ENCODE data around the gene SMPDL3B. TPM values are rescaled to one million over a fixed set of nuclear protein-coding genes. Genes with fewer than 3 reads are reported as not detected.

SMPDL3B gene
- polyA plus RNA-seq, 1 donor from 2014 or later = not detected

DNA sequence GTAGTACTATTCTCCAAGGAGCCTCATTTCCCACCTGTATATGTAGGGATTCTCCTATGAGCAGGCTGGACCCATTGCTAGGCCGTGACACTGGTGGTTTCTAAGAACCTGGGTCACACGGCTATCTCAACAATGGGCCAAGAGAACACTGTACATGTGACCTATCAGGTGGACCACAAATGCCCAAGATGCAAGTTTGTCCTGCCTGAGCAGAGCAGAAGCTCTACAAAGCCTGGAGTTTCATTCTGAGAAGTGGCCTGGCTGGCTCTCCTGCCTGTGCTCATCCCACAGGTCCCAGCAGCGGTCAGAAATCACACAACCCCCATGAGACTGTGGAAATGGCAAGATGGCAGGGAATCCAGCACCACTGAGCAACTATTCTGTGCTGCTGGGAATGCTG, 45.3 kb upstream of the SMPDL3B start:
- H3K9ac ChIP-seq (ENCODE audit: low read length) = no peak overlapping the region
- TF ChIP-seq EP300 (conservative IDR thresholded peaks at IDR 0.05; ENCODE audit: poor library complexity, severe bottlenecking) = no peak
- no peak for TF ChIP-seq SMC3 (conservative IDR thresholded peaks at IDR 0.05; ENCODE audit: poor library complexity)
- TF ChIP-seq, protein P1, sequence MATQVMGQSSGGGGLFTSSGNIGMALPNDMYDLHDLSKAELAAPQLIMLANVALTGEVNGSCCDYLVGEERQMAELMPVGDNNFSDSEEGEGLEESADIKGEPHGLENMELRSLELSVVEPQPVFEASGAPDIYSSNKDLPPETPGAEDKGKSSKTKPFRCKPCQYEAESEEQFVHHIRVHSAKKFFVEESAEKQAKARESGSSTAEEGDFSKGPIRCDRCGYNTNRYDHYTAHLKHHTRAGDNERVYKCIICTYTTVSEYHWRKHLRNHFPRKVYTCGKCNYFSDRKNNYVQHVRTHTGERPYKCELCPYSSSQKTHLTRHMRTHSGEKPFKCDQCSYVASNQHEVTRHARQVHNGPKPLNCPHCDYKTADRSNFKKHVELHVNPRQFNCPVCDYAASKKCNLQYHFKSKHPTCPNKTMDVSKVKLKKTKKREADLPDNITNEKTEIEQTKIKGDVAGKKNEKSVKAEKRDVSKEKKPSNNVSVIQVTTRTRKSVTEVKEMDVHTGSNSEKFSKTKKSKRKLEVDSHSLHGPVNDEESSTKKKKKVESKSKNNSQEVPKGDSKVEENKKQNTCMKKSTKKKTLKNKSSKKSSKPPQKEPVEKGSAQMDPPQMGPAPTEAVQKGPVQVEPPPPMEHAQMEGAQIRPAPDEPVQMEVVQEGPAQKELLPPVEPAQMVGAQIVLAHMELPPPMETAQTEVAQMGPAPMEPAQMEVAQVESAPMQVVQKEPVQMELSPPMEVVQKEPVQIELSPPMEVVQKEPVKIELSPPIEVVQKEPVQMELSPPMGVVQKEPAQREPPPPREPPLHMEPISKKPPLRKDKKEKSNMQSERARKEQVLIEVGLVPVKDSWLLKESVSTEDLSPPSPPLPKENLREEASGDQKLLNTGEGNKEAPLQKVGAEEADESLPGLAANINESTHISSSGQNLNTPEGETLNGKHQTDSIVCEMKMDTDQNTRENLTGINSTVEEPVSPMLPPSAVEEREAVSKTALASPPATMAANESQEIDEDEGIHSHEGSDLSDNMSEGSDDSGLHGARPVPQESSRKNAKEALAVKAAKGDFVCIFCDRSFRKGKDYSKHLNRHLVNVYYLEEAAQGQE (IDR thresholded peaks at IDR 0.05; ENCODE audit: borderline replicate concordance) = no peak
- TF ChIP-seq, protein P2, sequence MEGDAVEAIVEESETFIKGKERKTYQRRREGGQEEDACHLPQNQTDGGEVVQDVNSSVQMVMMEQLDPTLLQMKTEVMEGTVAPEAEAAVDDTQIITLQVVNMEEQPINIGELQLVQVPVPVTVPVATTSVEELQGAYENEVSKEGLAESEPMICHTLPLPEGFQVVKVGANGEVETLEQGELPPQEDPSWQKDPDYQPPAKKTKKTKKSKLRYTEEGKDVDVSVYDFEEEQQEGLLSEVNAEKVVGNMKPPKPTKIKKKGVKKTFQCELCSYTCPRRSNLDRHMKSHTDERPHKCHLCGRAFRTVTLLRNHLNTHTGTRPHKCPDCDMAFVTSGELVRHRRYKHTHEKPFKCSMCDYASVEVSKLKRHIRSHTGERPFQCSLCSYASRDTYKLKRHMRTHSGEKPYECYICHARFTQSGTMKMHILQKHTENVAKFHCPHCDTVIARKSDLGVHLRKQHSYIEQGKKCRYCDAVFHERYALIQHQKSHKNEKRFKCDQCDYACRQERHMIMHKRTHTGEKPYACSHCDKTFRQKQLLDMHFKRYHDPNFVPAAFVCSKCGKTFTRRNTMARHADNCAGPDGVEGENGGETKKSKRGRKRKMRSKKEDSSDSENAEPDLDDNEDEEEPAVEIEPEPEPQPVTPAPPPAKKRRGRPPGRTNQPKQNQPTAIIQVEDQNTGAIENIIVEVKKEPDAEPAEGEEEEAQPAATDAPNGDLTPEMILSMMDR (IDR thresholded peaks at IDR 0.05; ENCODE audit: poor library complexity, severe bottlenecking) = no peak
- no peak overlapping the region for H3K4me2 ChIP-seq (ENCODE audit: low read length)
- H3K27me3 ChIP-seq (ENCODE audit: insufficient read depth, low read depth, low read length) = no peaks in the 10 kb centered on the region
- no peaks in the 10 kb centered on the region for H3K9me3 ChIP-seq (ENCODE audit: low read length)
- H4K20me1 ChIP-seq (ENCODE audit: insufficient read depth) = no peaks in the 10 kb centered on the region
- H3K27ac ChIP-seq (ENCODE audit: low read length) = no peak overlapping the region
- H2AFZ ChIP-seq (ENCODE audit: low read depth, low read length) = no peak overlapping the region
- H3K9me2 ChIP-seq (ENCODE audit: insufficient read depth, low read length) = no peaks in the 10 kb centered on the region
- no peaks in the 10 kb centered on the region for H3K36me3 ChIP-seq (ENCODE audit: insufficient read depth, low read length)
- no peaks in the 10 kb centered on the region for H3K79me2 ChIP-seq (replicated peaks; ENCODE audit: insufficient read depth, low read length)
- H3F3A ChIP-seq (ENCODE audit: insufficient read depth, low read length, poor library complexity, severe bottlenecking) = no peaks in the 10 kb centered on the region
- no peak overlapping the region for H3K4me3 ChIP-seq (ENCODE audit: low read length)

DNA sequence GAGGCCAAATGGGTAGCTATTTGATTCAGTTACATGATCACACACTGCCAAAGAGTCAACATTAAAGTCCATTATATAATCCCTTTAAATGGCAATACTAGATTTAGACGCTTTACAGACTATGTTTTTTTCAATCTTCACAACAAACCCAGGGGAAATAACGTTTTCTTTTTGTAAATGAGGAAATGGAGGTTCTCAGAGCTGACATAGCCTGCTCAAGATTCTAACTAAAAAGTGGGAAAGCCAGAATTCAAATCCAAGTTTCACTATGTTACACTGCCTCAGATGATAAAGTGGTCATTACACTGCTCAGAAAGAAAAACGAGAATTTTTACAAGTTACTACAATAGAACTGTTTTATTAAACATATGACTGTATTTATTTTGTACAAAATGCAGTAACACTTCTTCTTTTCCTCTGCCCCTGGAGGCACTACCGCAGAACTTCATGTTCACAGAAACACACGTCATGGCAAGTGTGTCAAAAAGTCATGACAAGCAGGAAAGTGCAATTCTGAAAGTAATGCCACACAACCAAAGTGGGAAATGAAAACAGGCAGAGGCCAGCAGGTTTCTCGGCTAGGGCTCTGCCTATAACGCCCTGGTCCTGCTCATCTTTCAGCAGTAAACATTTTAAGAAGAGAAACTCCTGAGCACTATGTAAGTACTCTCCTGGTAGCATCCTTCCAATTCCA, 43.5 kb upstream of the SMPDL3B start:
- Histone ChIP-seq H3K79me2 (replicated peaks; ENCODE audit: insufficient read depth, low read length) (no peaks in the 10 kb centered on the region), H3K4me3 (ENCODE audit: low read length) (no peak overlapping the region), H4K20me1 (ENCODE audit: insufficient read depth) (no peaks in the 10 kb centered on the region), H3K4me2 (ENCODE audit: low read length) (no peak overlapping the region), H3K9ac (ENCODE audit: low read length) (no peak overlapping the region), H3K9me2 (ENCODE audit: insufficient read depth, low read length) (no peaks in the 10 kb centered on the region), H3K27me3 (ENCODE audit: insufficient read depth, low read depth, low read length) (no peaks in the 10 kb centered on the region), H3F3A (ENCODE audit: insufficient read depth, low read length, poor library complexity, severe bottlenecking) (no peaks in the 10 kb centered on the region), H3K9me3 (ENCODE audit: low read length) (no peaks in the 10 kb centered on the region), H3K36me3 (ENCODE audit: insufficient read depth, low read length) (no peaks in the 10 kb centered on the region), H3K27ac (ENCODE audit: low read length) (no peak overlapping the region), H2AFZ (ENCODE audit: low read depth, low read length) (no peak overlapping the region)
- no peak for TF ChIP-seq TAF1 (IDR thresholded peaks at IDR 0.05; ENCODE audit: low read depth)
- TF ChIP-seq RAD21 (conservative IDR thresholded peaks at IDR 0.05) = no peak
- no peak for TF ChIP-seq EZH2 (IDR thresholded peaks at IDR 0.05; ENCODE audit: borderline replicate concordance, insufficient read depth, low read length, poor library complexity, severe bottlenecking)
- TF ChIP-seq, protein P2 (IDR thresholded peaks at IDR 0.05; ENCODE audit: poor library complexity, severe bottlenecking) = no peak
- TF ChIP-seq SMC3 (conservative IDR thresholded peaks at IDR 0.05; ENCODE audit: poor library complexity) = no peak
- no peak for TF ChIP-seq MXI1 (conservative IDR thresholded peaks at IDR 0.05; ENCODE audit: poor library complexity, severe bottlenecking)

Measured in neural cell (in vitro differentiated cells).